Activated CD8-positive, alpha-beta memory T cell treated with anti-CD3 and anti-CD28 coated beads, Interleukin-2, amount 50 U/mL, for 1 hour (primary cell): ENCODE data around the gene FAIM.
"Not testable (repeated sequence)": the region's sequence is repeated elsewhere in the genome, so short reads cannot be mapped to it uniquely, and the experiment has no call there.

Source experiments
- DNase-seq: peaks from one replicate; pipeline ENCODE4 v3.0.0-alpha.2; 2020; ENCODE audit errors: extremely low read depth

Gene FAIM

GRCh38 chr3:138608322-138609135 is at the start of gene FAIM:
TSS of gene FAIM (plus strand) at chr3:138608771. CDS start at chr3:138619727, 10,956 bp downstream.
- peak; percentile 31 for DNase-seq

- DNase-seq: no peak
Observed at GRCh38 chr3:138559134-138559533, 49.4 kb upstream of the FAIM start.

- DNase-seq: no peak
Observed at GRCh38 chr3:138560501-138560900, 48.1 kb upstream of the FAIM start.

GRCh38 chr3:138562902-138563301 is 45.7 kb upstream of the FAIM start:
- DNase-seq: not testable (repeated sequence)

- not testable (repeated sequence) for DNase-seq
Observed at GRCh38 chr3:138566293-138566692, 42.3 kb upstream of the FAIM start.

GRCh38 chr3:138567403-138567802 is 41.2 kb upstream of the FAIM start:
- DNase-seq: no peak

- no peak for DNase-seq
Observed at GRCh38 chr3:138569090-138569489, 39.5 kb upstream of the FAIM start.

GRCh38 chr3:138569624-138570023 is 38.9 kb upstream of the FAIM start:
- not testable (repeated sequence) for DNase-seq

GRCh38 chr3:138573138-138573537 is 35.4 kb upstream of the FAIM start:
- DNase-seq: no peak

- no peak for DNase-seq
Observed at GRCh38 chr3:138578141-138578540, 30.4 kb upstream of the FAIM start.

GRCh38 chr3:138578961-138579574 is 29.5 kb upstream of the FAIM start:
- DNase-seq: no peak

- no peak for DNase-seq
Observed at GRCh38 chr3:138587374-138587773, 21.2 kb upstream of the FAIM start.

GRCh38 chr3:138588445-138588844 is 20.1 kb upstream of the FAIM start:
- DNase-seq: no peak

- DNase-seq: no peak
Observed at GRCh38 chr3:138591392-138591791, 17.2 kb upstream of the FAIM start.

GRCh38 chr3:138593488-138594149 is 15.0 kb upstream of the FAIM start:
- no peak for DNase-seq

- peak; percentile 81 for DNase-seq
Observed at GRCh38 chr3:138594150-138594934, 14.2 kb upstream of the FAIM start, which contains the start of gene CEP70. TSS of gene CEP70 (minus strand) at chr3:138594260. CDS start at chr3:138572927, 21,333 bp downstream.

GRCh38 chr3:138594935-138595610 is 13.5 kb upstream of the FAIM start:
- DNase-seq: no peak

GRCh38 chr3:138597186-138597976 is 11.2 kb upstream of the FAIM start:
- DNase-seq: not testable (repeated sequence)

GRCh38 chr3:138598534-138598933 is 10.0 kb upstream of the FAIM start:
- DNase-seq: no peak

GRCh38 chr3:138600100-138600745 is 8.3 kb upstream of the FAIM start:
- DNase-seq: no peak
